Stomach (tissue), 4 donors: ENCODE results near the gene FBXO11.

Source experiments
- EP300 ChIP-seq: sonication (generic); formaldehyde crosslinking; IDR thresholded peaks from one replicate; pipeline ENCODE4 v1.6.1; 2017; ENCODE audit warnings: antibody characterized with exemption
- POLR2A ChIP-seq, 4 donors: fragments of 450-650 bp; IDR thresholded peaks; one replicate each; pipeline ENCODE4 v1.6.1; 2016; ENCODE audit warnings: antibody characterized with exemption in 4 of 4, control low read depth in 2 of 4, mild to moderate bottlenecking in 1 of 4, moderate library complexity in 1 of 4
- TF ChIP-seq, protein P1 (sequence below), 7 experiments: fragments of 450-650 bp in 4 of 7; fragments of 200-600 bp in 3 of 7; sonication (generic) in 3 of 7; IDR thresholded peaks; one replicate each; pipeline ENCODE4 v1.5.1; 2016 to 2019; ENCODE audit warnings: antibody characterized with exemption in 7 of 7, control low read depth in 2 of 7, mild to moderate bottlenecking in 1 of 7

DNA sequence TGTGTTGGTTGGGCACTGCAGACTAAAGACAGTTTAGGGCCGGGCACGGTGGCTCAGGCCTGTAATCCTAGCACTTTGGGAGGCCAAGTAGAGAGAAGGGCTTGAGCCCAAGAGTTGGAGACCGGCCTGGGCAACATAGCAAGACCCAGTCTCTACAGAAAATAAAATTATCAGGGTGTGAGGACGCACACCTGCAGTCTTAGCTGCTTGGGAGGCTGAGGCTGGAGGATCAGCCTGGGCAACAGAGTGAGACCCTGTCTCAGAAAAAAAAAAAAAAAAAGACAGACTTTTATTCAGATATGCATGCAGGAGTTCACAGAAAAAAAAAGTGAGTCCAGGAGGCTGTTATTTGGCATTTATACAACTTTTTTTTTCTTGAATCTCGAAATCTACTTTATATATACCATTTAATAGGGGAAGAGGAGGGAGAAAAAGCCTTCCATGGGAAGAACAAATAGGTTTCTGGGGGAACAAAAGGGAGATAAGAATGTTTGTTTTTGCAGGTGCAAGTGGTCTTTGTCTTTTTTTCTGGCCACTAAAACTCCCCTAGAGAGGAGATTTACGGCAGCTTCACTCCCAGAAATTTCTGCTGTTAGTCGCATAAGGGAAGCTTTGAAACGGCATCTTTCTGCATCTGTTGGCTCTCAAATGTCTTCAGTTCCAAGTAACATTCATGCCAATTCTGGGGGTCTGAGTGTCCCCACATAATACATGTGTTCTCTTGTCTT lies 127.4 kb downstream of the FBXO11 start:
- TF ChIP-seq, protein P1, sequence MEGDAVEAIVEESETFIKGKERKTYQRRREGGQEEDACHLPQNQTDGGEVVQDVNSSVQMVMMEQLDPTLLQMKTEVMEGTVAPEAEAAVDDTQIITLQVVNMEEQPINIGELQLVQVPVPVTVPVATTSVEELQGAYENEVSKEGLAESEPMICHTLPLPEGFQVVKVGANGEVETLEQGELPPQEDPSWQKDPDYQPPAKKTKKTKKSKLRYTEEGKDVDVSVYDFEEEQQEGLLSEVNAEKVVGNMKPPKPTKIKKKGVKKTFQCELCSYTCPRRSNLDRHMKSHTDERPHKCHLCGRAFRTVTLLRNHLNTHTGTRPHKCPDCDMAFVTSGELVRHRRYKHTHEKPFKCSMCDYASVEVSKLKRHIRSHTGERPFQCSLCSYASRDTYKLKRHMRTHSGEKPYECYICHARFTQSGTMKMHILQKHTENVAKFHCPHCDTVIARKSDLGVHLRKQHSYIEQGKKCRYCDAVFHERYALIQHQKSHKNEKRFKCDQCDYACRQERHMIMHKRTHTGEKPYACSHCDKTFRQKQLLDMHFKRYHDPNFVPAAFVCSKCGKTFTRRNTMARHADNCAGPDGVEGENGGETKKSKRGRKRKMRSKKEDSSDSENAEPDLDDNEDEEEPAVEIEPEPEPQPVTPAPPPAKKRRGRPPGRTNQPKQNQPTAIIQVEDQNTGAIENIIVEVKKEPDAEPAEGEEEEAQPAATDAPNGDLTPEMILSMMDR (IDR thresholded peaks at IDR 0.05): no peak
- TF ChIP-seq POLR2A (IDR thresholded peaks at IDR 0.05): no peak
- no peak for TF ChIP-seq EP300
